Measurements from ENCODE around the gene FAM217A.

DNA sequence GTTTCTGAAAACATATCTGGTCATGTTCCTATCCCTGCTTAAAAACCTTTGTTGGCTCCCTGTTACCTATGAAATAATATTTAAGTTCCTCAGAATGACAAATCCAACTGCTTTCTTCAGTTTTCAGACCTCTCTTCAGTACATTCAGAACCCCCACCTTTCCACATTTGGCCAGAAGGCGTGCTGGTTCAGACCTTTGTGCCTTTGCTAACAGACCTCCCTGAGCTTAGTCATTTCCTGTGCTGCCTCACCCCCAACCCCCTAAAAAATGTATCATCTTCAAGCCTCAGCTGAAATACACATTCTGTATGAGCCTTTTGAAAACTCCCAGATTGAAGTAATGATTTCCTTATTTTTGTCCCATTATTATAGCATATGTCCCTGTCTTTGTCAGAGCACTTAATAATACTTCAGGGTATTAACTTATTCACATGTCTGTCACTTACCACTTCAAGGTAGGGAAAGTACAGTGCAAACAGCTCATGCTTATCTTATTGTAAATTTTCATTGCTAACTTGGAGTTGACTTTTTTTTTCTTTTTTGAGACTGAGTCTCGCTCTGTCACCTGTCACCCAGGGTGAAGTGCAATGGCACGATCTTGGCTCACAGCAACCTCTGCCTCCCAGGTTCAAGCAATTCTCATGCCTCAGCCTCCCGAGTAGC is 19.7 kb downstream of the FAM217A start:
- TF ChIP-seq AFF4 (CRISPR knock-in tag; IDR thresholded peaks at IDR 0.05) (no peak), RAD51 (IDR thresholded peaks at IDR 0.05; ENCODE audit: borderline replicate concordance, low read depth) (no peak), POU5F1 (IDR thresholded peaks at IDR 0.05; ENCODE audit: borderline replicate concordance, low read depth, low read length, partially characterized antibody) (no peak), CHD2 (IDR thresholded peaks at IDR 0.05; ENCODE audit: low read depth, low read length) (no peak)
- TF ChIP-seq, protein P1, sequence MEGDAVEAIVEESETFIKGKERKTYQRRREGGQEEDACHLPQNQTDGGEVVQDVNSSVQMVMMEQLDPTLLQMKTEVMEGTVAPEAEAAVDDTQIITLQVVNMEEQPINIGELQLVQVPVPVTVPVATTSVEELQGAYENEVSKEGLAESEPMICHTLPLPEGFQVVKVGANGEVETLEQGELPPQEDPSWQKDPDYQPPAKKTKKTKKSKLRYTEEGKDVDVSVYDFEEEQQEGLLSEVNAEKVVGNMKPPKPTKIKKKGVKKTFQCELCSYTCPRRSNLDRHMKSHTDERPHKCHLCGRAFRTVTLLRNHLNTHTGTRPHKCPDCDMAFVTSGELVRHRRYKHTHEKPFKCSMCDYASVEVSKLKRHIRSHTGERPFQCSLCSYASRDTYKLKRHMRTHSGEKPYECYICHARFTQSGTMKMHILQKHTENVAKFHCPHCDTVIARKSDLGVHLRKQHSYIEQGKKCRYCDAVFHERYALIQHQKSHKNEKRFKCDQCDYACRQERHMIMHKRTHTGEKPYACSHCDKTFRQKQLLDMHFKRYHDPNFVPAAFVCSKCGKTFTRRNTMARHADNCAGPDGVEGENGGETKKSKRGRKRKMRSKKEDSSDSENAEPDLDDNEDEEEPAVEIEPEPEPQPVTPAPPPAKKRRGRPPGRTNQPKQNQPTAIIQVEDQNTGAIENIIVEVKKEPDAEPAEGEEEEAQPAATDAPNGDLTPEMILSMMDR (IDR thresholded peaks at IDR 0.05 in 2 of 3, conservative IDR thresholded peaks at IDR 0.05 in 1 of 3; ENCODE audit: insufficient read depth in 2 of 3, low read depth in 1 of 3, low read length in 3 of 3), result no peak; a peak in 1 of 6 replicates
- TF ChIP-seq, protein P2, sequence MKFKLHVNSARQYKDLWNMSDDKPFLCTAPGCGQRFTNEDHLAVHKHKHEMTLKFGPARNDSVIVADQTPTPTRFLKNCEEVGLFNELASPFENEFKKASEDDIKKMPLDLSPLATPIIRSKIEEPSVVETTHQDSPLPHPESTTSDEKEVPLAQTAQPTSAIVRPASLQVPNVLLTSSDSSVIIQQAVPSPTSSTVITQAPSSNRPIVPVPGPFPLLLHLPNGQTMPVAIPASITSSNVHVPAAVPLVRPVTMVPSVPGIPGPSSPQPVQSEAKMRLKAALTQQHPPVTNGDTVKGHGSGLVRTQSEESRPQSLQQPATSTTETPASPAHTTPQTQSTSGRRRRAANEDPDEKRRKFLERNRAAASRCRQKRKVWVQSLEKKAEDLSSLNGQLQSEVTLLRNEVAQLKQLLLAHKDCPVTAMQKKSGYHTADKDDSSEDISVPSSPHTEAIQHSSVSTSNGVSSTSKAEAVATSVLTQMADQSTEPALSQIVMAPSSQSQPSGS (CRISPR knock-in tag; IDR thresholded peaks at IDR 0.05), result no peak
